Stimulated activated CD4-positive, alpha-beta T cell treated with anti-CD3 and anti-CD28 coated beads, Interleukin-12 subunit alpha, Interleukin-12 subunit beta, amount 100 ng/mL, for 48 hours (primary cell): Measurements from ENCODE around the gene TIAM1.

Experiments
- DNase-seq, 3 donors: peaks; one replicate each; pipeline ENCODE4 v3.0.0-alpha.2; 2020; ENCODE audit warnings: low read depth in 2 of 3, low spot score in 1 of 3

Gene TIAM1

DNA sequence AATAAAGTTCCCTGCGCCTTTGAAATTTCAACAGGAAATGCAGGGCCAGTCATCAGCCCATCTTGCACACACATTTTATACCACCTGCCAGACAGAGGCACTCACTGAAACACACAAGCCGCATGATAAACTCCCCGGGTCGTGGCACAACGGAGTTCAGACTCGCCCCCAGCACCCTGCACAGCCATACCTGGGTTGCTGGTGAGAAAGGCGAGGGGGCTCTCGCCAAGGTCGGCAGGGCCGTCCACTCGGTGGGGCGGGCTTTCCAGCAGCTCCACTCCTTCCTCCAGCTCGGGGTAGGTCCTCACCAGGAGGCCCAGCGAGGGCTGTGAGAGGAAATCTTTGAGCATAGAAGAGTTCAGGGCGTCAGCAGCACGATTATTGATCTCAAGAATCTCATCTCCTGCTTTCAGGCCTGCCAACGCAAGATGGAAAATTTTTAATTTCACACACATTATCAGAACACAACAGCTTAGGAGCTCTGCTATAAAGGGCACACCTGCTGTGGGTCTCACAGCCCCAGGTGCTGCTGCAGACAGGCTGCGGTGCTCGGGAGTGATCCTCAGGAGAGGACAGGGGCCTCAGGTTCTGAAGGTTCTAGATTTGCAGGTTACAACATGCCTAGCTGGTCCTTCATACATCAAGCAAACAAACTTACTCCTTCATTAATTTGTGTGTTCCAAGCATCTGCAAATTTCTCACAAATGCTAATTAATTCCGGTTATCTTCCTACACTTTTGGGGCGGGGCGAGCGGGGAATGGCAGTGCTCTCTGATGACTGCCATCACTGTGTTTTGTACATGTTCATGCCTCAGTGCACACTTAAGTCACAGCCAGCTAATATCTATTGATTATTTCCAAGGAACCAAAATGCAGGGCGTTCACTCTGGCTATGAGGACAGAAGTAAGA, 161.6 kb downstream of the TIAM1 start:
- peak in 2 of 3 donors; percentile 47 to 55 for DNase-seq

DNA sequence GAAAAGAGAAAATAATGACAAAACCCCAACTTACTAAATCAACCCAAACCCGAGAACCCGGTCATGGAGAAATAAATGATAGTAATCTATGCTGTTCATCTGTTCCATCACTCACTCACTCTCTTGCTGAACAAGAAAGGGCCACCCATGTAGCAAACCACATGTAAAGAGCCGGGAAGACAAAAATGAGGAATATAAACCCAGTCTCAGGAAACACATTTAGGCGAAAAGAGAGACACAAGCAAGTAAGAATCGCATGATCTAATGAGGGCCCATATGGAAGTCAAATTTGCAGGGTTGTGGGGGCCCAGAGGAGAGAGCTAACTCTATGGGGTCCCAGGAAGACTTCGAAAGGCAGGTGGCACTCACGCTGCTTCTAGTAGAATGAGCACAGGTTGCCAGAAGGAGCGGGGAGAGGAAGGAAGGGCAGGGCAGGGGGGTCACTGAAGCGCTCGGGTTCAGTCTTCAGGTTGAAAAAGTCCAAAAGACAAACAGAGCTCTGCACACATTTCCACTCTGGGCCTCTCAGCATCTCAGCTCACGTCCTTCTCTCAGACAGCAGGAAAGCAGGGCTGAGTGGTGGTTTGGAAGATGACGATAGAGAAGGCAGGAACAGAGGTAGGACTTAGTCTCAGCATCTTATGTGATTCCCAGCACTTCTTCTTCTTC, 162.8 kb downstream of the TIAM1 start:
- DNase-seq, result no peak

- no peak for DNase-seq
Observed at GRCh38 chr21:31180256-31181081, 163.6 kb downstream of the TIAM1 start.

DNA sequence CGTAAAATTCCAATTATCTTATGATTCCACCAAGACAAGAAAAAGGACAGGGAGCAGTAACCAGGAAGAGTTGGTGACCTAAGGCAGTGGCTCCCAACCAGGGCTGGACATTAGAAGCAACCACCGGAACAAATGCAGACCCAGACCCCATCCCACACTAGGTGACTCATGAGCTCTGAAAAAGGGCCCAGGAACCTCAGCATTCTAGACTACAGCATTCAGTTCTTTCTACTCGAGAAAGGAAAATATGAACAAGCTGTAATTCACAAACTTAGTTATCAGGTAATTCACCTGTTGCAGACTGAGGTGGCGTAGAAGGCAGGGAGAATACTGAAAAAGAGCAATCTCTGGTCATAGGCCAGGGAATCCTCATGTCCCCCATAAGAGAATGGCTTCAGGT, 167.3 kb downstream of the TIAM1 start:
- DNase-seq, result no peak

- no peak for DNase-seq
Observed at GRCh38 chr21:31176080-31176551, 167.9 kb downstream of the TIAM1 start.

- DNase-seq, result peak in 1 of 3 donors; percentile 43
Observed at GRCh38 chr21:31173881-31174555, 170.0 kb downstream of the TIAM1 start.

DNA sequence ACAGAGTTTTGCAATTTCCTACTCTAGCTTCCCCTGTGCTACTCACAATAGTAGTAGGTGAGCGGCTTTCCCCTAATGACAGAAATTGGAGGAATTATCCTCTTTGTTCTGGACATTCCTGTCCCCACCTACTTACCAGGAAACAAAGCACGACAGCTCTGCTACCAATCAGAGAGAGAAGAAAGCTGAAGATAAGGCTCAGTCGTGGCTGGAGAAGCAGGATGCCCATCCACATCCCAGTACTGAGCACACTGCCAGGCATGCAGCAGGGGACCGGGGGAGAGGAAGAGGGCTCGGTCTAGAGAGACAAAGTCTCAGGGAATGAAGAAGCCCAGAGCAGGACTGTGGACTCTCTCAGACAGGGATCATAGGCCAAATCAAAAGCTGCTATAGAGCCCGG, 171.7 kb downstream of the TIAM1 start:
- DNase-seq, result no peak

DNA sequence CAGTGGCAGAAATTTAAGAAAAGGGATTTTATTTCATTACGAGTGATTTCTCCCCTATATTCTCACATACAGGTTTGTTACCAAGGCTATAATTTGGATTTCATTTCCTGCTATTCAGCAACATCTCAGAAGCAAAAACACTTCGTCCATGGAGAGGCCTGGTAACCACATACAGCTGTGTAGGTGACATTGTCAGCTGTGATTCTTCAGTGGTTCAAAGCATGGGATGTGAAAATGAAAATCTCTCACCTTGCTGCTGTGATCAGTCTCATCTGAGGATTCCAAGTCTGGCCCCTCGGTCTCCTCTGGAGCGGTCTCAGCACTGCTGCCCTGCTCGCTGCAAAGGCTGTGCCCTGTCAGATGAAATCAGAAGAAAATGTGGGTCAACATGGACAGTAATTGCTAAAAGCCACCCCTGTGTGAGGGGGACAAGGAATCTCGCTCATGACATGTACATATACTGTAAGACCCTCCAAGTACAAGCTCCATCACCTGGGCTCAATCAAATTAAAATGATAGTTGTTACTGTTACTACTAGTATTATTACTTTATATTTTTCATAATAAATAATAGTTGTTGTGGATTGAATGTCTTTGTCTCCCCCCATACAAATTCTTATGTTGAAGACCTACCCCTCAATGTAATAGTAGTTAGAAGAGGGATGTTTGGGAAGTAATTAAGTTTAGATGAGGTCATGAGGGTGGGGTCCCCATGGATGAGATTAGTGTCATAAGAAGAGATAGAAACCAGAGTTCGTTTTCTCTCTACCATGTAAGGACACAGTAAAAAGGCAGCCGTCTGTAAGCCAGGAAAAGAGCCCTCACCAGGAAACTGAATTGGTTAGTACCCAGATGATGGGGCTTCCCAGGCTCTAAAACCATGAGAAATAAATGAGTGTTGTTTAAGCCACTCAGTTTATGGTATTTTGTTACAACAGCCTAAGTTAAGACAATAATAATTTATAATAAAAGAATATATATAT, 179.1 kb downstream of the TIAM1 start:
- no peak for DNase-seq

GRCh38 chr21:31162827-31163226, 181.2 kb downstream of the TIAM1 start:
- DNase-seq, result no peak

DNA sequence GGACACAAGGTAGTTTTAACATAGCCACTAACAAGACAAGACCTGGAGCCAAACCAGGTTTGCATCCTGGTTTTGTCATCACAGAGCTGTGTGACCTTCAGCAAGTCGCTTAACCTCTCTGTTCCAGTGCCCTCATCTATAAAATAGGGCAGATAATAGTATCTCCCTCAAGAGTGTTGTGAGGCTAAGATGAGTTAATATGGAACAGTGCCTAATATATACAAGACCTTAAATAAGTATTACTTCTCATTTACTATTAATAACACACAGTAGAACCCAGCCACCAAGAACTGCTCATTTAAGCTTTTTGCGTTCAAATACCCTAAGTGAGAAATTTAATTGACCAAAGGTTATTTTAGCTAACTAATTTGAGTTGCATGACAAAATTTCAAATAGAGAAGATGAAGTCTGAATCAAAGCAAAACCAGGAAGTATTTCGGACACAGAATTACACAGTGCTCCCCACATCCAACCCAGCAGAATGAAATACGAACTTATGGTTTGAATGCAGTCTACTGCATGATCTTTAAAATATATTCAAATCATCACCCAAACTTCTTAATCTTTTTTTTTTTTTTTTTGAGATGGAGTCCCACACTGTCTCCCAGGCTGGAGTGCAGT, 181.9 kb downstream of the TIAM1 start:
- DNase-seq, result no peak

DNA sequence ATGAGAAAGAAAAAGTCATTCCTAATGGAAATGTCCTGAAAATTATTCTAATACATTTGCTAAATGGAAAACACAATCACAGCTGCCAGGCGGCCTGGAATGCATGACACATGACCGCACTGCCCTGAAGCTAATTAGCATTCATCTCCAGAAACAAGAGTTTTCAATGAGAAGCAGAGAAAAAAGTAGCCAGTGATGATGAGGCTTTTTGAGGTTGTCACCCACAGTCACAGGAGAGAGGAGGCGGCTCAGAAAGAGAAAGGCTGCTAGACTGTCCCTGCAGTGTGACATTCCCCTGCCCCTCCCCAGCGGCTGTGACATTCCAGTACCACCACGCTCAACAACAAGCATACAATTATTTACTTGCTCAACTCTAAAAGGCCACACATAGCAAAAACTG, 182.9 kb downstream of the TIAM1 start:
- DNase-seq, result no peak

DNA sequence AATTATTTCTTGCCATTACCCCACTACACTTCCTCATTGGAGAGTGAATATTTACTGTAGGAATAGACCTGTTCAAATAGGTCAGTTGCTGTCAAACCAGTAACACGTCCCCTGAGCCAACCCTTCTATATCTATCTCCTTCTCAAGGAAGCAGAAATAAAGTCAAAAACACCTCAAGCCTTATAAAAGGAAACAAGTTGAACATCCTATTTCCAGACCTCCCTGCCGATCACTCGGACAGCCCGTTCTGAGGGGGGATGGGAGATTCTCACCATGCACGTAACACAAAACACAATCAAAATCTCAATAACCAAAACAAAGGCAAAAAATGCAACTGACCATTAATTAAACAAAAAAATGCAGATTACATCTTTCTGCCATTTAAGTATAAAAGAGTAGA, 184.3 kb downstream of the TIAM1 start:
- no peak for DNase-seq

- no peak for DNase-seq
Observed at GRCh38 chr21:31158789-31159581, 185.1 kb downstream of the TIAM1 start.

- no peak for DNase-seq
Observed at GRCh38 chr21:31157756-31158155, 186.3 kb downstream of the TIAM1 start.

DNA sequence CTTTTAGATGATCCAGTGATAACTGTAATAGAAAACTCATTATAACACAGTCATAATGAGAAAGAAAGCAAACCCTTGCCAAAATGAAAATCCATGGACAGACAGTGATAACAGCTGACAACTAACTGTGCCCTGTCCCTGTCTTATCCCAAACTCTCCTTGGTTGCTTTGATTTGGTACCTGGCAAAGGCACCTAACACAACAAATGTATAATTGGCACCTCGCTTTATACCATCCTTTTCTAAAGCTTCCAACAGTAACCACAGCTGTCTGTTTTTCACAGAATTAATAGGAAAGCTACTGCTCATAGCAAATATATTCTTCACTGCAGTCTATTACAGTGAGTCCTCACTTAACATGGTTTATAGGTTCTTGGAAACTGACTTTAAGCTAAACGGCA, 187.4 kb downstream of the TIAM1 start:
- DNase-seq, result no peak

DNA sequence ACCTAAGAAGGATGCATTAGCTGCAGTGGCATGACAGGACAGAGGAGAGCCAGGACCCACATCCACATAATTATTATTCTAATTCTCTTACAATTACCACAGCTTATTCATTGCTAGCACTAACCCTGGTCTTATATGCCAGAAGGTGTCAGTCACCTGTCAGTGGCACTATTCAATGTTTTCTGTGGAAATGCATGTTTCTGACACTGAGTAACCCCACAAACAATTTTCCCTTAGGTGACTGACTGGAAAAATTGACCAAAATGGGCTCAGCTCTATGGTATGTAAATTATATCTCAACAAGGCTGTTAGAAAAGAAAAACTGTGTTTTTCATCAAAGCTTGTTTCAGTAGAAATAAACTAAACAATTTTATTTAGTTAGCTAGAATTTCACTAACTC, 187.9 kb downstream of the TIAM1 start:
- no peak for DNase-seq

- no peak for DNase-seq
Observed at GRCh38 chr21:31151156-31152045, 192.7 kb downstream of the TIAM1 start.
